Memory B cell (primary cell): Measurements from ENCODE around the gene TMEM237.

ENCODE experiments used
- ATAC-seq: fragments of 150-1000 bp; cut with Tn5 transposase; 2 replicates; pipeline ENCODE4 v1.10.0; 2021; ENCODE audit warnings: low read depth, mild to moderate bottlenecking, moderate library complexity
- DNase-seq, 2 donors: peaks; one replicate each; pipeline ENCODE4 v3.0.0; 2022; ENCODE audit warnings: low spot score in 2 of 2
- H3K27ac Mint-ChIP-seq: one replicate; pipeline ENCODE4 v1.8.0; 2022; ENCODE audit warnings: mild to moderate bottlenecking, moderate library complexity, mixed read lengths
- H3K27me3 Mint-ChIP-seq: one replicate; pipeline ENCODE4 v1.8.0; 2022; ENCODE audit warnings: mixed read lengths
- H3K36me3 Mint-ChIP-seq: one replicate; pipeline ENCODE4 v1.8.0; 2022; ENCODE audit warnings: mild to moderate bottlenecking, mixed read lengths
- H3K4me1 Mint-ChIP-seq: one replicate; pipeline ENCODE4 v1.8.0; 2022; ENCODE audit warnings: mixed read lengths
- H3K4me3 Mint-ChIP-seq: one replicate; pipeline ENCODE4 v1.8.0; 2022; ENCODE audit warnings: mild to moderate bottlenecking, moderate library complexity, mixed read lengths
- H3K9me3 Mint-ChIP-seq: one replicate; pipeline ENCODE4 v1.8.0; 2022; ENCODE audit warnings: mixed read lengths

TMEM237 gene

DNA sequence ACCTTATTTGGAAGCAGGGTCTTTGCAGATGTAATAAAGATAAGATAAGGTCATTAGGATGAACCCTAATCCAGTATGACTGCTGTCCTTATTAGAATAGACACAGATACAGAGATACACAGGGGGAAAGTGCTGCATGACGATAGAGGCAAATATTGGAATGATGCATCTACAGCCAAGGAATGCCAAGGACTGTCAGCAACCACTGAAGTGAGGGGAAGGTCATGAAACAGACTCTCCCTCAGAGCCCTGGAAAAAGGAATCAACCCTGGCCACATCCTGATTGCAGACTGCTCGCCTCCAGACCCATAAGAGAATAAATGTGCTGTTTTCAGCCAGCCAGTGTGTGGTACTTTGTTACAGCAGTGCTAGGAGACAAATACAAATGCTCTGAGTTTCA is 14.8 kb downstream of the TMEM237 start:
- Mint-ChIP-seq H3K27ac (no peak overlapping the region), H3K4me3 (no peak overlapping the region), H3K36me3 (peaks cover 5% of the 10 kb centered on the region), H3K27me3 (no peaks in the 10 kb centered on the region), H3K9me3 (no peaks in the 10 kb centered on the region), H3K4me1 (no peaks in the 10 kb centered on the region)
- no peak for ATAC-seq
- no peak for DNase-seq

GRCh38 chr2:201622306-201622970 is 20.9 kb downstream of the TMEM237 start:
- H3K4me1 Mint-ChIP-seq, result no peaks in the 10 kb centered on the region
- no peaks in the 10 kb centered on the region for H3K36me3 Mint-ChIP-seq
- no peak overlapping the region for H3K4me3 Mint-ChIP-seq
- no peak for ATAC-seq
- no peak for DNase-seq
- H3K27ac Mint-ChIP-seq, result no peak overlapping the region
- H3K27me3 Mint-ChIP-seq, result no peaks in the 10 kb centered on the region
- H3K9me3 Mint-ChIP-seq, result no peaks in the 10 kb centered on the region

GRCh38 chr2:201621293-201621999 is 21.9 kb downstream of the TMEM237 start:
- ATAC-seq, result no peak
- DNase-seq, result no peak
- no peaks in the 10 kb centered on the region for H3K4me1 Mint-ChIP-seq
- no peak overlapping the region for H3K27ac Mint-ChIP-seq
- no peaks in the 10 kb centered on the region for H3K27me3 Mint-ChIP-seq
- no peaks in the 10 kb centered on the region for H3K36me3 Mint-ChIP-seq
- H3K4me3 Mint-ChIP-seq, result no peak overlapping the region
- H3K9me3 Mint-ChIP-seq, result no peaks in the 10 kb centered on the region

DNA sequence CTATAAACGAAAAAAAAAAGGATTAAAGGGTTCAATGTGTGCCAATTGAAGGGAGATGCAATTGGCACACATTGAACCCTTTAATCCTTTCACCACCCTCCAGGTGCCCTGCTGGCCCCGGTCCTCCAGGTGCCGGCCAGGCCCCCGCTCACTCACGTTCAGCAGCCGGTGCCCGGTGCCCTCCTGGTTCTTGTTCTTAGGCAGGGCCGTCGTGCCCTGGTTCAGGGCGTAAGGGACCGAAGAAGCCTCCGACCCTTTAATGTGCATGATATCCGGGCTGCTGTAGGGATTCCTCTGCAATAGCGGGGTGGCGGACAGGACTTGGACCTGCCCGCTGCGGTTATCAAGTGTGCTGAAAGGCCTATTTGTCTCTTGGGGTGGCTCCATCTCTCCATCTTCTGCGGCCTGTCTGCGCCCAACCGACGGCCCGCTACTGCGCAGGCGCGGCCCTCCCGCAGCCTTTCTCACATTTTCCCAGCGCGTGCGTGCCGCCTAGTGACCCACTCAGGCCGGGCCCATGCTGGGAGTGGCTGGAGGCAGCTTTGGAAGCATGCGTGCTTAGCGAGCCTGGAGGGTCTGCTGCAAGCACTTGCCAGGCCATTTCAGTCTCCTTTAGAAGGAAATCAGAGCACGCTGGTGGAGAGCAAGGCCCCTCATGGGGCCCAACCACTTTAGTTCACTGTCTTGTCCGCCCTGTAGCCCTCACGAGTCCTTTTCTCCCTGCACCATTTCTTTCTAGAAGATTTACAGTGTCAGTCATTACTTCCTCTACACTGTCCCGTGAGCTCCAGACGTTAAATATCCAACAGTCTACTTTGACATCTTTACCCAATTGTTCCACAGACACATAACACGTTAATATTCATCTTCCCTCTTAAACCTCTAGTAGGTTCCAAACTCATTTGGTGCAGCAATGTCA is 24.3 kb downstream of the TMEM237 start:
- DNase-seq (no peak), ATAC-seq (no peak)
- Mint-ChIP-seq H3K9me3 (no peaks in the 10 kb centered on the region), H3K4me1 (no peaks in the 10 kb centered on the region), H3K27me3 (no peaks in the 10 kb centered on the region), H3K4me3 (no peak overlapping the region), H3K36me3 (no peaks in the 10 kb centered on the region), H3K27ac (no peak overlapping the region)

DNA sequence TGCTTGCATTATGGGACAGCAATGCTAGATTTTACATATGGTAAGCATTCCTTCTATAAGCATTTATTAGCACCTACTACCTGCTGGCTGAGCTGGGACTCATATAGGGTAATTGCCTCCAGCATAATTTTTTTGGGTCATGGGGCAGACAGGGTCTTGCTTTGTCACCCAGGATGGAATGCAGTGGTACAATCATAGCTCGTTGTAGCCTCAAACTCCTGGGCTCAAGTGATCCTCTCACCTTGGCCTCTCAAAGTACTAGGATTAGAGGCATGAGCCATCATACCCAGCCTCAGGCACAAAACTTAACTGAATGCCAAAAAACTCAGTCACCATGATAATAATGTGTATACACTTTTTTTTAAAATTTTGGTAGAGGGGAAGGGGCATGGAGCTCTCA is 35.3 kb downstream of the TMEM237 start:
- DNase-seq (no peak), ATAC-seq (no peak)
- H3K4me1 Mint-ChIP-seq, result no peaks in the 10 kb centered on the region
- no peak overlapping the region for H3K27ac Mint-ChIP-seq
- no peak overlapping the region for H3K4me3 Mint-ChIP-seq
- peaks cover 6% of the 10 kb centered on the region for H3K9me3 Mint-ChIP-seq
- H3K36me3 Mint-ChIP-seq, result peaks cover 3% of the 10 kb centered on the region
- H3K27me3 Mint-ChIP-seq, result peaks cover 6% of the 10 kb centered on the region

DNA sequence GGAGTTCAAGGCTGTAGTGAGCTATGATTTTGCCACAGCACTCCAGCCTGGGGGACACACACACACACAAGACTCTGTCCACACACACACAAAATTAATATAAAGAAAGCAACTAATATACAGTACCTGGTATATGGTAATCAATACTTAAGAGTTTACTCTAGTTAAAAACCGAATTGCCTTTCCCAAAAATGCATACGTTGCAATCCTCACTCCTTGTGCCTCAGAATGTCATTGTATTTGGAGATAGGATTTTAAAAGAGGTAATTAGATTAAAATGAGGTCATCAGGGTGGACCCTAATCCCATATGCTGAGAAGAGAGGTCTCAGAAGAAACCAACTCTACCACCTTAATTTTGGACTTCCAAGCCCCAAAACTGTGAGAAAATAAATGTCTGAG is 35.7 kb downstream of the TMEM237 start:
- DNase-seq, result no peak
- Mint-ChIP-seq H3K4me1 (no peaks in the 10 kb centered on the region), H3K27ac (no peak overlapping the region), H3K36me3 (peaks cover 3% of the 10 kb centered on the region), H3K27me3 (peaks cover 6% of the 10 kb centered on the region), H3K4me3 (no peak overlapping the region), H3K9me3 (peaks cover 6% of the 10 kb centered on the region)
- ATAC-seq, result no peak

GRCh38 chr2:201600906-201601305 is 42.4 kb downstream of the TMEM237 start:
- Mint-ChIP-seq H3K27ac (no peak overlapping the region), H3K27me3 (peaks cover 12% of the 10 kb centered on the region), H3K4me1 (no peaks in the 10 kb centered on the region), H3K36me3 (peaks cover 4% of the 10 kb centered on the region), H3K9me3 (peaks cover 11% of the 10 kb centered on the region), H3K4me3 (no peak overlapping the region)
- DNase-seq (no peak), ATAC-seq (no peak)

GRCh38 chr2:201597397-201597796 is 45.9 kb downstream of the TMEM237 start:
- H3K4me1 Mint-ChIP-seq, result no peaks in the 10 kb centered on the region
- ATAC-seq (no peak), DNase-seq (no peak)
- H3K4me3 Mint-ChIP-seq, result no peak overlapping the region
- no peak overlapping the region for H3K27ac Mint-ChIP-seq
- H3K36me3 Mint-ChIP-seq, result peaks cover 4% of the 10 kb centered on the region
- H3K27me3 Mint-ChIP-seq, result peaks cover 6% of the 10 kb centered on the region
- peaks cover 12% of the 10 kb centered on the region for H3K9me3 Mint-ChIP-seq

DNA sequence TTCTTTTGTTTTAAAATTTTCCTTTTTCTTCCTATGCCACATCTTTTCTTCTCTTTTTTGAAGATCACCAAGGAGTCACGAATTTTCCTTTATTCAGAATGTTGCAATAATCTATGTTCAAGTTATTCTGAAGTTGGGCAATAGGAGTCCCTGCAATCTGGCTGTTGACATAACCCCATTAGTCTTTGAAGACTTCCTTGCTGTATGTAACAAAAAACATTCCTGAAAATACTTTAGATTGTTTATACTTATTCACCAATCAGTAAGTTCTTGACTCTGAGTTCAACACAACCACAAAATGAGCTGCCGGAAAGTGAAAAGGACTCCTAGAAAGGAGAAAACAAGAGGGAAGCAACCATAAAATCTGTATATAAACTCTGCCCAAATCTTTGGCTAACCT is 62.8 kb downstream of the TMEM237 start:
- H3K27me3 Mint-ChIP-seq, result peaks cover 2% of the 10 kb centered on the region
- peaks cover 2% of the 10 kb centered on the region for H3K9me3 Mint-ChIP-seq
- no peak for DNase-seq
- H3K27ac Mint-ChIP-seq, result no peak overlapping the region
- no peaks in the 10 kb centered on the region for H3K4me1 Mint-ChIP-seq
- no peaks in the 10 kb centered on the region for H3K36me3 Mint-ChIP-seq
- ATAC-seq, result no peak
- H3K4me3 Mint-ChIP-seq, result no peak overlapping the region

- H3K4me1 Mint-ChIP-seq, result peaks cover 4% of the 10 kb centered on the region
- DNase-seq (no peak), ATAC-seq (no peak)
- peaks cover 2% of the 10 kb centered on the region for H3K9me3 Mint-ChIP-seq
- no peaks in the 10 kb centered on the region for H3K36me3 Mint-ChIP-seq
- no peak overlapping the region for H3K4me3 Mint-ChIP-seq
- peaks cover 2% of the 10 kb centered on the region for H3K27me3 Mint-ChIP-seq
- H3K27ac Mint-ChIP-seq, result no peak overlapping the region
Observed at GRCh38 chr2:201579536-201579935, 63.8 kb downstream of the TMEM237 start.

DNA sequence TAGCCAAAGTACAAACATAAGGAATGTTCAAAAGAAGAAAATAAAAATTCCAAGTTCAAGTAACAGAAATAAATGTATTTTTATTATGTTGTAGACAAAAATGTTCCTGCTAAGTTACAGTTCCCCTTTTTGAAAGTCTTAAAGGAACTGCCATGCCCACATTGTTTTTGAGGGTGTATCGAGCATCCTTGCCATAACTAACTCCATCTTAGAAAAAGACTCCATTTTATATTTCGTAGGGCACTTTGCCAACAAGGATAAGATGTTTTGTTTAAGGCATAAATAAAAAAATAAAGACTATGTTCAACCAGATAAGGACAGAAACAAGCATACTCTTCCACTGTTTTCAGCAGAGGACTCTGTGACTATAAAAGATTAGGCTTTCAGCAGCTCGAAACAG is 67.3 kb downstream of the TMEM237 start:
- Mint-ChIP-seq H3K27me3 (no peaks in the 10 kb centered on the region), H3K9me3 (no peaks in the 10 kb centered on the region), H3K27ac (no peak overlapping the region), H3K4me3 (no peak overlapping the region), H3K36me3 (no peaks in the 10 kb centered on the region), H3K4me1 (peaks cover 8% of the 10 kb centered on the region)
- ATAC-seq, result no peak
- DNase-seq, result no peak

- DNase-seq (no peak), ATAC-seq (peak; percentile 41)
- peak overlapping the region; percentile 48 for H3K4me3 Mint-ChIP-seq
- no peaks in the 10 kb centered on the region for H3K36me3 Mint-ChIP-seq
- no peak overlapping the region for H3K27ac Mint-ChIP-seq
- peaks cover 8% of the 10 kb centered on the region for H3K4me1 Mint-ChIP-seq
- no peaks in the 10 kb centered on the region for H3K9me3 Mint-ChIP-seq
- no peaks in the 10 kb centered on the region for H3K27me3 Mint-ChIP-seq
Observed at GRCh38 chr2:201574766-201575165, 68.5 kb downstream of the TMEM237 start.

GRCh38 chr2:201572846-201573508 is 70.3 kb downstream of the TMEM237 start:
- Mint-ChIP-seq H3K27ac (peak overlapping the region; percentile 91), H3K4me1 (peaks cover 8% of the 10 kb centered on the region), H3K36me3 (no peaks in the 10 kb centered on the region), H3K4me3 (peak overlapping the region; percentile 52), H3K27me3 (no peaks in the 10 kb centered on the region), H3K9me3 (no peaks in the 10 kb centered on the region)
- DNase-seq (peak in 1 of 2 donors; percentile 17), ATAC-seq (peak; percentile 89)
